Measurements from ENCODE around the gene CMTM2.

DNA sequence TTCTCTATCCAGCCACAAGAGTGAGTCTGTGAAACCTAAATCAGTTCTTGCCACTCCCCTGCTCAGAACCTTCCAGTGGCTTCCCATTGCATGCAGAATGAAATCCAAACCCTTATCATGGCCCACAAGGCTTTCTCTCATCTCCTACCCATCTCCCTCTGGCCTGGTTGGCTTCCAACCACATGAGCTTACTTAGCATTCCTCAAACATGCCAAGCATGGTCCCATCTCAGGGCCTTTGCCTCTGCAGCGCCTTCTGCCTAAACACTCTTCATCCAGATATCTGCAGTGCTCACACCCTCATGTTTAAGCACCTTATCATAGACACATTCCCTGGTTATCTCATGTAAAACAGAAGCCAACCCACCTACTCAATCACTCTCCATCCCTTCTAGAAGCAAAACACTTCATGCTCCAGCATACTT lies 44.9 kb upstream of the CMTM2 start:
- TF ChIP-seq, protein P1, sequence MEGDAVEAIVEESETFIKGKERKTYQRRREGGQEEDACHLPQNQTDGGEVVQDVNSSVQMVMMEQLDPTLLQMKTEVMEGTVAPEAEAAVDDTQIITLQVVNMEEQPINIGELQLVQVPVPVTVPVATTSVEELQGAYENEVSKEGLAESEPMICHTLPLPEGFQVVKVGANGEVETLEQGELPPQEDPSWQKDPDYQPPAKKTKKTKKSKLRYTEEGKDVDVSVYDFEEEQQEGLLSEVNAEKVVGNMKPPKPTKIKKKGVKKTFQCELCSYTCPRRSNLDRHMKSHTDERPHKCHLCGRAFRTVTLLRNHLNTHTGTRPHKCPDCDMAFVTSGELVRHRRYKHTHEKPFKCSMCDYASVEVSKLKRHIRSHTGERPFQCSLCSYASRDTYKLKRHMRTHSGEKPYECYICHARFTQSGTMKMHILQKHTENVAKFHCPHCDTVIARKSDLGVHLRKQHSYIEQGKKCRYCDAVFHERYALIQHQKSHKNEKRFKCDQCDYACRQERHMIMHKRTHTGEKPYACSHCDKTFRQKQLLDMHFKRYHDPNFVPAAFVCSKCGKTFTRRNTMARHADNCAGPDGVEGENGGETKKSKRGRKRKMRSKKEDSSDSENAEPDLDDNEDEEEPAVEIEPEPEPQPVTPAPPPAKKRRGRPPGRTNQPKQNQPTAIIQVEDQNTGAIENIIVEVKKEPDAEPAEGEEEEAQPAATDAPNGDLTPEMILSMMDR (IDR thresholded peaks at IDR 0.05), result no peak
- no peak for TF ChIP-seq POLR2A (IDR thresholded peaks at IDR 0.05)

Data from heart left ventricle (tissue), 13 donors.